ENCODE measurements around the gene DNLZ.

- TF ChIP-seq CTCF (IDR thresholded peaks at IDR 0.05; ENCODE audit: low read depth, low read length, poor library complexity, severe bottlenecking) (no peak), EZH2phosphoT487 (IDR thresholded peaks at IDR 0.05; ENCODE audit: borderline replicate concordance, low read length) (no peak)
These were observed 22.5 kb upstream of the DNLZ start for GRCh38 chr9:136386018-136386417.
